Suprapubic skin (tissue), 4 donors: Measurements from ENCODE around the gene LRRC27. TPM values are rescaled to one million over a fixed set of nuclear protein-coding genes. Genes with fewer than 3 reads are reported as not detected.

Experiments
- DNase-seq, 2 donors: peaks; one replicate each; pipeline ENCODE4 v3.0.0-alpha.2; 2019; ENCODE audit warnings: low spot score in 2 of 2
- H3K27ac ChIP-seq: fragments of 200-600 bp; sonication (generic); one replicate; pipeline ENCODE4 v1.5.1; 2019
- H3K27me3 ChIP-seq: fragments of 200-600 bp; sonication (generic); one replicate; pipeline ENCODE4 v1.5.1; 2019
- H3K36me3 ChIP-seq: fragments of 200-600 bp; sonication (generic); one replicate; pipeline ENCODE4 v1.5.1; 2019
- H3K4me1 ChIP-seq: fragments of 200-600 bp; sonication (generic); one replicate; pipeline ENCODE4 v1.5.1; 2019
- H3K4me3 ChIP-seq: fragments of 200-600 bp; sonication (generic); one replicate; pipeline ENCODE4 v1.5.1; 2019; ENCODE audit warnings: mild to moderate bottlenecking
- H3K9me3 ChIP-seq: fragments of 200-600 bp; sonication (generic); one replicate; pipeline ENCODE4 v1.5.1; 2019
- CTCF ChIP-seq, 2 donors: fragments of 200-600 bp in 1 of 2; fragments of 450-650 bp in 1 of 2; sonication (generic) in 1 of 2; IDR thresholded peaks; one replicate each; pipeline ENCODE4 v1.5.1; 2016 to 2019; ENCODE audit warnings: antibody characterized with exemption in 2 of 2, mild to moderate bottlenecking in 1 of 2, moderate library complexity in 1 of 2
- EP300 ChIP-seq: sonication (generic); formaldehyde crosslinking; IDR thresholded peaks from one replicate; pipeline ENCODE4 v1.6.1; 2017; ENCODE audit warnings: antibody characterized with exemption
- POLR2A ChIP-seq, 2 donors: fragments of 450-650 bp; IDR thresholded peaks; one replicate each; pipeline ENCODE4 v1.6.1; 2017; ENCODE audit warnings: antibody characterized with exemption in 2 of 2, mild to moderate bottlenecking in 2 of 2, moderate library complexity in 2 of 2
- POLR2AphosphoS5 ChIP-seq, 3 donors: sonication (generic); formaldehyde crosslinking; IDR thresholded peaks; one replicate each; pipeline ENCODE4 v1.6.1; 2017; ENCODE audit warnings: antibody characterized with exemption in 3 of 3
- WGBS: methylation state at CpG from one replicate; pipeline ENCODE4 v1.1.5; 2018; 5-methylcytosine and 5-hydroxymethylcytosine counted together
- total RNA-seq, 4 donors: library from RNA; depleted of rRNA; stranded (reverse); fragments of >200 nt; gene quantifications; one replicate each; pipeline ENCODE4 v1.1.0, GENCODE V29; 2016

LRRC27 gene
- total RNA-seq, 4 donors from 2014 or later: 6.6 to 13.1 (median 7.1) TPM

DNA sequence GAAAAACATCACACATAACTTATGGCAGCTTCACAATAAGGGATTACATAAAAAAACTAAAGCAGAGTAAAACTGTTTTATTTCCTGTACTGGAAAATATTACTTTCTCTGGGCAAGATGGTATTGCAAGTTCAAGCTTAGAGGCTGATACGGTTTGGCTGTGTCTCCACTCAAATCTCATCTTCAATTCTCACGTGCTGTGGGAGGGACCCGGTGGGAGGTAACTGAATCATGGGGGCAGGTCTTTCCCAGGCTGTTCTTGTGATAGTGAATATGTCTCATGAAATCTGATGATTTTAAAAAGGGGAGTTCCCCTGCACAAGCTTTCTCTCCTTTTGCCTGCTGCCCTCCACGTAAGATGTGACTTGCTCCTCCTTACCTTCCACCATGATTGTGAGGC lies 5.1 kb upstream of the LRRC27 start:
- Histone ChIP-seq H3K27ac (no peak overlapping the region), H3K4me3 (no peak overlapping the region), H3K9me3 (no peaks in the 10 kb centered on the region), H3K27me3 (no peaks in the 10 kb centered on the region), H3K36me3 (peaks cover 3% of the 10 kb centered on the region), H3K4me1 (peaks cover 31% of the 10 kb centered on the region)
- peak in 1 of 2 donors; percentile 48 for DNase-seq
- 76% methylated on average over 4 of the region's 4 CpGs for WGBS
- TF ChIP-seq POLR2AphosphoS5 (IDR thresholded peaks at IDR 0.05) (no peak), POLR2A (IDR thresholded peaks at IDR 0.05) (no peak), CTCF (IDR thresholded peaks at IDR 0.05) (no peak), EP300 (no peak)

GRCh38 chr10:132328106-132328505 lies 3.9 kb upstream of the LRRC27 start:
- peak in 1 of 2 donors; percentile 18 for DNase-seq
- Histone ChIP-seq H3K9me3 (no peaks in the 10 kb centered on the region), H3K36me3 (peaks cover 3% of the 10 kb centered on the region), H3K27ac (no peak overlapping the region), H3K4me1 (peaks cover 40% of the 10 kb centered on the region), H3K4me3 (no peak overlapping the region), H3K27me3 (no peaks in the 10 kb centered on the region)
- WGBS: 94% methylated on average over 9 of the region's 9 CpGs
- TF ChIP-seq EP300 (no peak), CTCF (IDR thresholded peaks at IDR 0.05) (no peak), POLR2A (IDR thresholded peaks at IDR 0.05) (no peak), POLR2AphosphoS5 (IDR thresholded peaks at IDR 0.05) (no peak)

GRCh38 chr10:132328738-132329137 lies 3.3 kb upstream of the LRRC27 start:
- Histone ChIP-seq H3K4me3 (no peak overlapping the region), H3K4me1 (peaks cover 43% of the 10 kb centered on the region), H3K9me3 (no peaks in the 10 kb centered on the region), H3K27me3 (no peaks in the 10 kb centered on the region), H3K36me3 (peaks cover 3% of the 10 kb centered on the region), H3K27ac (no peak overlapping the region)
- no peak for TF ChIP-seq CTCF (IDR thresholded peaks at IDR 0.05)
- no peak for TF ChIP-seq POLR2AphosphoS5 (IDR thresholded peaks at IDR 0.05)
- peak in 1 of 2 donors; percentile 54 for DNase-seq
- 78% methylated on average over 8 of the region's 8 CpGs for WGBS

- Histone ChIP-seq H3K36me3 (peaks cover 3% of the 10 kb centered on the region), H3K4me1 (peaks cover 43% of the 10 kb centered on the region), H3K27ac (peak overlapping the region; percentile 29), H3K4me3 (peak overlapping the region; percentile 65), H3K27me3 (no peaks in the 10 kb centered on the region), H3K9me3 (no peaks in the 10 kb centered on the region)
- TF ChIP-seq EP300 (no peak), POLR2A (IDR thresholded peaks at IDR 0.05) (no peak), CTCF (IDR thresholded peaks at IDR 0.05) (no peak), POLR2AphosphoS5 (IDR thresholded peaks at IDR 0.05) (no peak)
- 58% methylated on average over 23 of the region's 23 CpGs for WGBS
- peak in 1 of 2 donors; percentile 39 for DNase-seq
Measured at GRCh38 chr10:132329565-132330485, 2.2 kb upstream of the LRRC27 start.

GRCh38 chr10:132330486-132330833 lies 1.5 kb upstream of the LRRC27 start:
- Histone ChIP-seq H3K27ac (no peak overlapping the region), H3K9me3 (no peaks in the 10 kb centered on the region), H3K27me3 (no peaks in the 10 kb centered on the region), H3K4me3 (peak overlapping the region; percentile 65), H3K4me1 (peaks cover 43% of the 10 kb centered on the region), H3K36me3 (peaks cover 3% of the 10 kb centered on the region)
- DNase-seq: peak in 1 of 2 donors; percentile 19
- TF ChIP-seq POLR2A (IDR thresholded peaks at IDR 0.05): no peak
- no peak for TF ChIP-seq EP300
- TF ChIP-seq POLR2AphosphoS5 (IDR thresholded peaks at IDR 0.05): no peak
- TF ChIP-seq CTCF (IDR thresholded peaks at IDR 0.05): no peak
- 93% methylated on average over 8 of the region's 8 CpGs for WGBS
